ENCODE measurements around the gene SERINC5. TPM values are rescaled to one million over a fixed set of nuclear protein-coding genes. Genes with fewer than 3 reads are reported as not detected.

SERINC5 gene
- polyA plus RNA-seq, 3 donors = 5.0 to 35.9 (median 7.3) TPM

- H3K4me1 Mint-ChIP-seq = peaks cover 63% of the 10 kb centered on the region
- WGBS (ENCODE audit: insufficient coverage) = 88% methylated on average over 3 of the region's 4 CpGs
- H3K4me2 ChIP-seq (replicated peaks; ENCODE audit: extremely low read depth, low read length, poor library complexity, severe bottlenecking) = no peak overlapping the region
- H3K4me3 Mint-ChIP-seq = no peak overlapping the region
- H2AFZ ChIP-seq (ENCODE audit: insufficient read depth, low read depth, low read length, poor library complexity, severe bottlenecking) = no peak overlapping the region
- H3K9me3 ChIP-seq (replicated peaks in 1 of 2; ENCODE audit: control insufficient read depth in 1 of 2, insufficient read depth in 1 of 2, low read length in 2 of 2) = no peaks in the 10 kb centered on the region
- peak overlapping the region; percentile 69 to 96 (median 90) for H3K27ac Mint-ChIP-seq
- no peak overlapping the region for H3K4me3 ChIP-seq (replicated peaks in 1 of 3; ENCODE audit: low read depth in 2 of 3, low read length in 3 of 3)
- no peaks in the 10 kb centered on the region for H3K27me3 ChIP-seq (ENCODE audit: control insufficient read depth in 2 of 2, insufficient read depth in 2 of 2, low read length in 2 of 2)
- no peaks in the 10 kb centered on the region for H3K36me3 ChIP-seq (replicated peaks in 1 of 2; ENCODE audit: control insufficient read depth in 1 of 2, insufficient read depth in 2 of 2, low read length in 2 of 2)
- H3K36me3 Mint-ChIP-seq = peaks cover 14 to 16% of the 10 kb centered on the region in 2 donors
- H3K4me1 ChIP-seq (ENCODE audit: control insufficient read depth in 1 of 2, insufficient read depth in 2 of 2, low read length in 2 of 2) = peaks cover 49 to 50% of the 10 kb centered on the region in 2 donors
- H3K27me3 Mint-ChIP-seq (ENCODE audit: low read depth in 3 of 3) = peaks cover 0 to 3% (median 0%) of the 10 kb centered on the region in 3 donors
- peaks cover 13% of the 10 kb centered on the region for H3K79me2 ChIP-seq (ENCODE audit: insufficient read depth, low read length)
- no peaks in the 10 kb centered on the region for H4K20me1 ChIP-seq (ENCODE audit: insufficient read depth, low read length)
- TF ChIP-seq CTCF (IDR thresholded peaks at IDR 0.05) = no peak
- H3K27ac ChIP-seq (ENCODE audit: low read depth in 1 of 2, low read length in 2 of 2) = peak overlapping the region; percentile 19 to 56
- intact Hi-C loops (cut with micrococcal nuclease) = no loop called here
- no peak overlapping the region for H3K9ac ChIP-seq (ENCODE audit: insufficient read depth, low read length, poor library complexity, severe bottlenecking)
- no peak for DNase-seq
- H3K9me3 Mint-ChIP-seq = no peaks in the 10 kb centered on the region
Measured at GRCh38 chr5:80068775-80069174, 187.1 kb downstream of the SERINC5 start.

- no peak for TF ChIP-seq CTCF (IDR thresholded peaks at IDR 0.05)
- peaks cover 49 to 50% of the 10 kb centered on the region in 2 donors for H3K4me1 ChIP-seq (ENCODE audit: control insufficient read depth in 1 of 2, insufficient read depth in 2 of 2, low read length in 2 of 2)
- no peaks in the 10 kb centered on the region for H3K27me3 ChIP-seq (ENCODE audit: control insufficient read depth in 2 of 2, insufficient read depth in 2 of 2, low read length in 2 of 2)
- 89% methylated on average over 1 of the region's 5 CpGs for WGBS (ENCODE audit: insufficient coverage)
- intact Hi-C loops (cut with micrococcal nuclease) = no loop called here
- Mint-ChIP-seq H3K9me3 (no peaks in the 10 kb centered on the region), H3K27me3 (ENCODE audit: low read depth in 3 of 3) (peaks cover 0 to 3% (median 0%) of the 10 kb centered on the region in 3 donors), H3K4me3 (no peak overlapping the region), H3K27ac (peak overlapping the region; percentile 16 to 96 (median 87)), H3K36me3 (peaks cover 14 to 15% of the 10 kb centered on the region in 2 donors), H3K4me1 (peaks cover 63% of the 10 kb centered on the region)
- H4K20me1 ChIP-seq (ENCODE audit: insufficient read depth, low read length) = no peaks in the 10 kb centered on the region
- peaks cover 13% of the 10 kb centered on the region for H3K79me2 ChIP-seq (ENCODE audit: insufficient read depth, low read length)
- no peak overlapping the region for H3K4me3 ChIP-seq (replicated peaks in 1 of 3; ENCODE audit: low read depth in 2 of 3, low read length in 3 of 3)
- H3K36me3 ChIP-seq (replicated peaks in 1 of 2; ENCODE audit: control insufficient read depth in 1 of 2, insufficient read depth in 2 of 2, low read length in 2 of 2) = no peaks in the 10 kb centered on the region
- no peaks in the 10 kb centered on the region for H3K9me3 ChIP-seq (replicated peaks in 1 of 2; ENCODE audit: control insufficient read depth in 1 of 2, insufficient read depth in 1 of 2, low read length in 2 of 2)
- H2AFZ ChIP-seq (ENCODE audit: insufficient read depth, low read depth, low read length, poor library complexity, severe bottlenecking) = no peak overlapping the region
- H3K27ac ChIP-seq (ENCODE audit: low read depth in 1 of 2, low read length in 2 of 2) = peak overlapping the region; percentile 19 to 56
- H3K4me2 ChIP-seq (replicated peaks; ENCODE audit: extremely low read depth, low read length, poor library complexity, severe bottlenecking) = no peak overlapping the region
- DNase-seq = no peak
- H3K9ac ChIP-seq (ENCODE audit: insufficient read depth, low read length, poor library complexity, severe bottlenecking) = no peak overlapping the region
Measured at GRCh38 chr5:80068246-80068636, 187.6 kb downstream of the SERINC5 start.
